CD4-positive, alpha-beta T cell (primary cell): ENCODE data around the gene CITED2. TPM values are rescaled to one million over a fixed set of nuclear protein-coding genes. Genes with fewer than 3 reads are reported as not detected.
"Not testable (repeated sequence)": the region's sequence is repeated elsewhere in the genome, so short reads cannot be mapped to it uniquely, and the experiment has no call there.

Experiments used
- ATAC-seq: fragments of 200-7000 bp; cut with Tn5 transposase; one replicate; pipeline ENCODE4 v1.10.0; 2022; ENCODE audit warnings: mild to moderate bottlenecking; ENCODE audit not compliant: poor library complexity
- CTCF ChIA-PET: fragments of 350-600 bp; sonication (Branson Sonifier 250); formaldehyde crosslinking; loops from one replicate; lab custom pipeline; 2021; ENCODE audit warnings: antibody characterized with exemption, inconsistent platforms; lab: Charles Lee
- POLR2A ChIA-PET: fragments of 350-600 bp; sonication (Branson Sonifier 250); formaldehyde crosslinking; loops from one replicate; lab custom pipeline; 2021; ENCODE audit warnings: antibody characterized with exemption, inconsistent platforms; lab: Charles Lee
- DNase-seq, 14 experiments: peaks; one replicate each; pipeline ENCODE4 v3.0.0-alpha.2; 2013 to 2020; ENCODE audit warnings: mixed read lengths in 2 of 14
- H3K27ac ChIP-seq, 2 donors: one replicate each; pipeline versions ENCODE4 v1.5.1 to v1.7.0; 2013; ENCODE audit warnings: low read length in 2 of 2, low read depth in 1 of 2, mild to moderate bottlenecking in 1 of 2
- H3K27me3 ChIP-seq, 2 experiments: 1 replicate in 1 of 2; 2 replicates in 1 of 2; pipeline versions ENCODE4 v1.6.1 to v1.7.0; 2013; ENCODE audit warnings: low read length in 2 of 2, control low read depth in 1 of 2, mild to moderate bottlenecking in 1 of 2, moderate library complexity in 1 of 2; ENCODE audit not compliant: insufficient read depth in 2 of 2, control insufficient read depth in 1 of 2
- H3K36me3 ChIP-seq: one replicate; pipeline ENCODE4 v1.6.1; 2013; ENCODE audit warnings: low read length, control low read depth; ENCODE audit not compliant: insufficient read depth
- H3K4me1 ChIP-seq: one replicate; pipeline ENCODE4 v1.6.1; 2013; ENCODE audit warnings: low read length, control low read depth; ENCODE audit not compliant: insufficient read depth
- H3K4me3 ChIP-seq: one replicate; pipeline ENCODE4 v1.5.1; 2013; ENCODE audit warnings: mild to moderate bottlenecking, low read length, moderate library complexity
- H3K9me3 ChIP-seq, 2 experiments: 1 replicate in 1 of 2; 2 replicates in 1 of 2; pipeline versions ENCODE4 v1.6.1 to v1.7.0; 2013; ENCODE audit warnings: low read length in 2 of 2, mild to moderate bottlenecking in 2 of 2, control low read depth in 1 of 2, moderate library complexity in 1 of 2; ENCODE audit not compliant: control insufficient read depth in 1 of 2, insufficient read depth in 1 of 2
- H3K27ac Mint-ChIP-seq: one replicate; pipeline ENCODE4 v1.8.0; 2020; ENCODE audit warnings: mixed read lengths
- H3K27me3 Mint-ChIP-seq: one replicate; pipeline ENCODE4 v1.8.0; 2021; ENCODE audit warnings: mixed read lengths
- H3K36me3 Mint-ChIP-seq: one replicate; pipeline ENCODE4 v1.8.0; 2021; ENCODE audit warnings: low read depth, mixed read lengths
- H3K4me1 Mint-ChIP-seq: one replicate; pipeline ENCODE4 v1.8.0; 2021; ENCODE audit warnings: low read depth, mixed read lengths
- H3K4me3 Mint-ChIP-seq: one replicate; pipeline ENCODE4 v1.8.0; 2020; ENCODE audit warnings: mild to moderate bottlenecking, mixed read lengths
- H3K9me3 Mint-ChIP-seq: one replicate; pipeline ENCODE4 v1.8.0; 2020; ENCODE audit warnings: mixed read lengths
- CTCF ChIP-seq: fragments of 200-600 bp; IDR thresholded peaks from one replicate; pipeline ENCODE4 v1.8.0; 2022; ENCODE audit warnings: antibody characterized with exemption, mild to moderate bottlenecking
- intact Hi-C, 2 experiments: fragments of 100-400 bp; cut with DNase I in 1 of 2; cut with micrococcal nuclease in 1 of 2; formaldehyde crosslinking; loops; one replicate each; pipeline versions ENCODE4 v1.15.1 to v1.9.0; 2023 to 2025; cut with DNase I, micrococcal nuclease
- total RNA-seq, 174 experiments: library from RNA in 2 of 174; stranded (reverse) in 2 of 174; gene quantifications; one replicate each; pipeline ENCODE4 v1.2.3 and lab custom pipeline; 2021 to 2026

CITED2 gene
- total RNA-seq, 2 experiments from 2014 or later = 181 to 185 TPM

GRCh38 chr6:139415365-139415764, 40.9 kb upstream of the CITED2 start:
- no peak overlapping the region for H3K4me3 Mint-ChIP-seq
- no peak overlapping the region for H3K4me3 ChIP-seq
- ChIA-PET POLR2A (no interaction called here), CTCF (no interaction called here)
- no peaks in the 10 kb centered on the region for H3K9me3 Mint-ChIP-seq
- H3K4me1 Mint-ChIP-seq = no peaks in the 10 kb centered on the region
- H3K27me3 ChIP-seq = no peaks in the 10 kb centered on the region
- intact Hi-C loops = no loop called here
- no peak for TF ChIP-seq CTCF
- H3K4me1 ChIP-seq = no peaks in the 10 kb centered on the region
- H3K27ac ChIP-seq = no peak overlapping the region
- no peaks in the 10 kb centered on the region for H3K9me3 ChIP-seq
- H3K27me3 Mint-ChIP-seq = peaks cover 4% of the 10 kb centered on the region
- H3K36me3 ChIP-seq = no peaks in the 10 kb centered on the region
- H3K27ac Mint-ChIP-seq = no peak overlapping the region
- no peaks in the 10 kb centered on the region for H3K36me3 Mint-ChIP-seq
- ATAC-seq (no peak), DNase-seq (no peak)

- POLR2A ChIA-PET, H3K36me3 Mint-ChIP-seq, DNase-seq, H3K27me3 ChIP-seq, H3K27ac ChIP-seq, H3K27me3 Mint-ChIP-seq, H3K9me3 Mint-ChIP-seq, H3K36me3 ChIP-seq, ATAC-seq, H3K9me3 ChIP-seq, H3K4me1 Mint-ChIP-seq, H3K4me1 ChIP-seq, CTCF ChIA-PET, H3K4me3 ChIP-seq, H3K27ac Mint-ChIP-seq, H3K4me3 Mint-ChIP-seq: not testable (repeated sequence)
- intact Hi-C loops = loop anchor here in 1 of 2 experiments (1.0 kb wide), 1 partner anchor 20 kb away; no protein-coding TSS in a partner anchor
Observed at GRCh38 chr6:139412103-139412502, 37.7 kb upstream of the CITED2 start.

GRCh38 chr6:139409026-139409425, 34.6 kb upstream of the CITED2 start:
- Mint-ChIP-seq H3K9me3 (no peaks in the 10 kb centered on the region), H3K27ac (no peak overlapping the region), H3K4me1 (no peaks in the 10 kb centered on the region), H3K4me3 (no peak overlapping the region), H3K27me3 (no peaks in the 10 kb centered on the region), H3K36me3 (no peaks in the 10 kb centered on the region)
- Histone ChIP-seq H3K36me3 (no peaks in the 10 kb centered on the region), H3K4me3 (no peak overlapping the region), H3K4me1 (no peaks in the 10 kb centered on the region), H3K27me3 (no peaks in the 10 kb centered on the region), H3K9me3 (no peaks in the 10 kb centered on the region), H3K27ac (no peak overlapping the region)
- ATAC-seq (no peak), DNase-seq (no peak)
- ChIA-PET POLR2A (interaction anchor here (0.6 kb wide), 1 partner anchor 342 kb away, joined by 3 read pairs; no protein-coding TSS in a partner anchor), CTCF (no interaction called here)
- TF ChIP-seq CTCF = no peak
- intact Hi-C loops = no loop called here

GRCh38 chr6:139407718-139408222, 33.3 kb upstream of the CITED2 start:
- Mint-ChIP-seq H3K4me1 (no peaks in the 10 kb centered on the region), H3K36me3 (no peaks in the 10 kb centered on the region), H3K27ac (no peak overlapping the region), H3K9me3 (no peaks in the 10 kb centered on the region), H3K27me3 (no peaks in the 10 kb centered on the region), H3K4me3 (no peak overlapping the region)
- H3K27ac ChIP-seq = no peak overlapping the region
- POLR2A ChIA-PET = interaction anchor here (1.3 kb wide), 1 partner anchor 32 kb away, joined by 3 read pairs; no protein-coding TSS in a partner anchor
- no peak for ATAC-seq
- H3K4me3 ChIP-seq = no peak overlapping the region
- no peaks in the 10 kb centered on the region for H3K9me3 ChIP-seq
- intact Hi-C loops = no loop called here
- H3K36me3 ChIP-seq = no peaks in the 10 kb centered on the region
- no peaks in the 10 kb centered on the region for H3K27me3 ChIP-seq
- TF ChIP-seq CTCF = no peak
- DNase-seq = no peak
- no peaks in the 10 kb centered on the region for H3K4me1 ChIP-seq
- CTCF ChIA-PET = no interaction called here
